Measurements from ENCODE around the gene KICS2. TPM values are rescaled to one million over a fixed set of nuclear protein-coding genes. Genes with fewer than 3 reads are reported as not detected.

The KICS2 gene
- total and polyA plus RNA-seq, 2 of the 13 experiments (the other 11 are each of a cell fraction or from before 2014, with no cell fraction given) = 3.5 to 6.6 TPM

DNA sequence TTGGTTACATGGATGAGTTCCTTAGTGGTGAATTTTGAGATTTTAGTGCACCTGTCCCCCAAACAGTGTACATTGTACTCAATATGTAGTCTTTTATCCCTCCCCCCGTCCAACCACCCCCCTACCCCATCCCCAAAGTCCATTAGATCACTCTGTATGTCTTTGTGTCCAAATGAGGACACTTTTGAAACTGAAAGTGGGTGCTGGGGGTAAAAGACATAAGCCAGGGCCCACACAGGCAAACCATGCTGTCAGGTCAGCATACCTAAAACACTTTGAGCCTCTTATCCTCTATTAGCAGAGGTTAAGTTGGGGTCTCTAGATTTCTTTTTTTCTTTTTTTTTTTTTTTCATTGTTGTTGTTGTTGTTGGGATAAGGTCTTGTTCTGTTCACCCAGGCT is 31.3 kb upstream of the KICS2 start (continued):
- no peak for TF ChIP-seq CEBPB (IDR thresholded peaks at IDR 0.05; ENCODE audit: borderline replicate concordance, low read depth, low read length)
- TF ChIP-seq MAFG (CRISPR knock-in tag; IDR thresholded peaks at IDR 0.05) = no peak
- no peak for TF ChIP-seq ZNF546 (CRISPR knock-in tag; conservative IDR thresholded peaks at IDR 0.05)
- TF ChIP-seq RERE (CRISPR knock-in tag; IDR thresholded peaks at IDR 0.05; ENCODE audit: low read depth) = no peak
- TF ChIP-seq ZNF543 (CRISPR knock-in tag; IDR thresholded peaks at IDR 0.05) = no peak

DNA sequence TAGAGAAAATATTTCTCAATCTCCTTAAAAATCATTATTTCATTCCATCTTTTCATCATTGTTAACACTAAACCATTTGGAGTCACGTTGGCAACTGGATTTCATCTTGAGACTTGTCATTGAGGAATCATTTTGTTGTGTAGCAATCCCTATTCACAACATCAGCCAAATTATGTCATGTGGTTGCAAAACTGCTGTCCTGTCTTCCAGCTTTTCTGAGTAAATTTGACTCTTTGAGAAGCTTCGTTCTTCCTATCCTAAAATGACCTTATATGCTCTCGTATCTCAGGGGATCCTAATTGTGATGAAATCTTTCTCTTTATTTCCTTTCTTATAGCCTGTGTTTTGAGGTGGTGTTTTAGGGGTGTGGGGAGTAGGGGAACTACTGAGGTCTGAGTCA is 30.6 kb upstream of the KICS2 start:
- WGBS (ENCODE audit: low lambda C conversion rate) = 15% methylated on average over 3 of the region's 3 CpGs
- Histone ChIP-seq H3K79me2 (ENCODE audit: insufficient read depth, low read length) (no peaks in the 10 kb centered on the region), H3K27me3 (ENCODE audit: control insufficient read depth in 1 of 2, insufficient read depth in 2 of 2, low read length in 2 of 2) (no peaks in the 10 kb centered on the region), H3K27ac (ENCODE audit: extremely low read length, insufficient read depth, low read length) (no peak overlapping the region), H3K4me3 (replicated peaks in 1 of 3; ENCODE audit: insufficient read depth in 1 of 3, low read depth in 2 of 3, low read length in 3 of 3) (no peak overlapping the region), H4K20me1 (ENCODE audit: insufficient read depth, low read length) (no peaks in the 10 kb centered on the region), H3K9me3 (ENCODE audit: low read length) (no peaks in the 10 kb centered on the region), H3K36me3 (replicated peaks in 1 of 2; ENCODE audit: control insufficient read depth in 1 of 2, insufficient read depth in 2 of 2, low read length in 2 of 2) (no peaks in the 10 kb centered on the region), H3K4me2 (ENCODE audit: low read depth, low read length) (no peak overlapping the region), H3K4me1 (ENCODE audit: insufficient read depth, low read length) (no peaks in the 10 kb centered on the region), H3K9ac (ENCODE audit: insufficient read depth, low read depth, low read length) (no peak overlapping the region), H2AFZ (ENCODE audit: low read length) (no peak overlapping the region)
- ChIA-PET POLR2A (no interaction called here), CTCF (ENCODE audit: low intra/inter-chr PET ratio, low total read pairs) (no interaction called here)
- intact Hi-C loops (cut with micrococcal nuclease; ENCODE audit: unreplicated experiment) (no loop called here), in situ Hi-C loops (cut with HindIII; ENCODE audit: extremely low pct_ligation_motif_present, low pct_unique_long_range_greater_than_20kb) (no loop called here)
- FAIRE-seq (no peak), DNase-seq (ENCODE audit: low spot score) (no peak), ATAC-seq (no peak)
- BruUV-seq (replicated peaks) = no TSS peak
- TF ChIP-seq ZNF772 (CRISPR knock-in tag; IDR thresholded peaks at IDR 0.05) (no peak), PBX2 (CRISPR knock-in tag; IDR thresholded peaks at IDR 0.05) (no peak), ETS1 (CRISPR knock-in tag; IDR thresholded peaks at IDR 0.05) (no peak), ZFP62 (CRISPR knock-in tag; IDR thresholded peaks at IDR 0.05) (no peak), NFKB2 (CRISPR knock-in tag; IDR thresholded peaks at IDR 0.05; ENCODE audit: borderline replicate concordance) (no peak), ZFP1 (CRISPR knock-in tag; IDR thresholded peaks at IDR 0.05) (no peak), ARHGAP35 (CRISPR knock-in tag; IDR thresholded peaks at IDR 0.05; ENCODE audit: borderline replicate concordance) (no peak), ZFP36L2 (CRISPR knock-in tag; IDR thresholded peaks at IDR 0.05) (no peak), ZNF138 (CRISPR knock-in tag; IDR thresholded peaks at IDR 0.05; ENCODE audit: low read depth) (no peak)
- TF ChIP-seq, protein P1, sequence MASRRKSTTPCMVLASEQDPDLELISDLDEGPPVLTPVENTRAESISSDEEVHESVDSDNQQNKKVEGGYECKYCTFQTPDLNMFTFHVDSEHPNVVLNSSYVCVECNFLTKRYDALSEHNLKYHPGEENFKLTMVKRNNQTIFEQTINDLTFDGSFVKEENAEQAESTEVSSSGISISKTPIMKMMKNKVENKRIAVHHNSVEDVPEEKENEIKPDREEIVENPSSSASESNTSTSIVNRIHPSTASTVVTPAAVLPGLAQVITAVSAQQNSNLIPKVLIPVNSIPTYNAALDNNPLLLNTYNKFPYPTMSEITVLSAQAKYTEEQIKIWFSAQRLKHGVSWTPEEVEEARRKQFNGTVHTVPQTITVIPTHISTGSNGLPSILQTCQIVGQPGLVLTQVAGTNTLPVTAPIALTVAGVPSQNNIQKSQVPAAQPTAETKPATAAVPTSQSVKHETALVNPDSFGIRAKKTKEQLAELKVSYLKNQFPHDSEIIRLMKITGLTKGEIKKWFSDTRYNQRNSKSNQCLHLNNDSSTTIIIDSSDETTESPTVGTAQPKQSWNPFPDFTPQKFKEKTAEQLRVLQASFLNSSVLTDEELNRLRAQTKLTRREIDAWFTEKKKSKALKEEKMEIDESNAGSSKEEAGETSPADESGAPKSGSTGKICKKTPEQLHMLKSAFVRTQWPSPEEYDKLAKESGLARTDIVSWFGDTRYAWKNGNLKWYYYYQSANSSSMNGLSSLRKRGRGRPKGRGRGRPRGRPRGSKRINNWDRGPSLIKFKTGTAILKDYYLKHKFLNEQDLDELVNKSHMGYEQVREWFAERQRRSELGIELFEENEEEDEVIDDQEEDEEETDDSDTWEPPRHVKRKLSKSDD (CRISPR knock-in tag; IDR thresholded peaks at IDR 0.05; ENCODE audit: low read depth) = no peak
